Measurements from ENCODE around the gene RIN3. TPM values are rescaled to one million over a fixed set of nuclear protein-coding genes. Genes with fewer than 3 reads are reported as not detected.
A peak's percentile ranks its signal among the peaks of the same experiment; 100 is the strongest.

The RIN3 gene
- total RNA-seq, 1 donor from 2014 or later: 28.0 TPM

DNA sequence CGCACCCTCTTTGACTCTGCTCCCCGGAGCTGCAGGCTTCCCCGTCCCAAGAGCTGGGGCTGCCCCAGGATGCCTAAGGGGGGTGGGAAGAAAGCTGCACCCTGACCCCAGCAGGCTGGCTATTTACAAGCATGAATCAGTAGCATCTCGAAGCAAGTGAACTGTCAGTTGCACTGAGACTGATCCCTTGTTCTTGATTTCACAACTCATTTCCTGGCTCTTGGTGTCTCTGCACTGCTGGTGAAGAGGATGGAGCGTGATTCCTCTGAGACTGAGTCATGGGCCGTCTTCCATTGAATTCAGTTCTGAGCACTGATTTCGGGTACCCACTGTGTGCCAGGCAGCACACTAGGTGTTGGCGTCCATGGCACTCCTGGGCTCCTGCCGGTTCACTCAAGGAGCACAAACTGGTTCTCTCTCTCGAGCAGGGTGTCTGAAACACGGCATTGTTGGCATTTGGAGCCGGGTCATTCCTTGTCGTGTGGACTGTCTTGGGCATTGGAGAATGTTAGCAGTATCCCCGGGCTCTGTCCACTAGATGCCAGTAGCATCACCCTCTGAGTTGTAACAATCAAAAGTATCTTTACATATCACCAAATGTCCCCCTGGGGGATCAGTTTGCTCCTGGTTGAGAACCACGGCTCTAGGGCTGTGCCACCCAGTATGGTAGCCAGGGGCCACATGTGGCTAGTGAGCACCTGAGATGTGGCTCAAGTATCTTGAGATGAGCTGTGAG lies 86.9 kb downstream of the RIN3 start:
- Mint-ChIP-seq H3K4me3 (ENCODE audit: unreplicated experiment) (no peak overlapping the region), H3K27ac (ENCODE audit: unreplicated experiment) (no peak overlapping the region), H3K27me3 (ENCODE audit: low read depth, unreplicated experiment) (peaks cover 2% of the 10 kb centered on the region), H3K4me1 (ENCODE audit: low read depth, unreplicated experiment) (peaks cover 13% of the 10 kb centered on the region), H3K36me3 (ENCODE audit: low read depth, unreplicated experiment) (peaks cover 18% of the 10 kb centered on the region), H3K9me3 (ENCODE audit: unreplicated experiment) (no peaks in the 10 kb centered on the region)
- TF ChIP-seq EZH2 (IDR thresholded peaks at IDR 0.05; ENCODE audit: insufficient read depth, low read length): no peak
- TF ChIP-seq, protein P1, sequence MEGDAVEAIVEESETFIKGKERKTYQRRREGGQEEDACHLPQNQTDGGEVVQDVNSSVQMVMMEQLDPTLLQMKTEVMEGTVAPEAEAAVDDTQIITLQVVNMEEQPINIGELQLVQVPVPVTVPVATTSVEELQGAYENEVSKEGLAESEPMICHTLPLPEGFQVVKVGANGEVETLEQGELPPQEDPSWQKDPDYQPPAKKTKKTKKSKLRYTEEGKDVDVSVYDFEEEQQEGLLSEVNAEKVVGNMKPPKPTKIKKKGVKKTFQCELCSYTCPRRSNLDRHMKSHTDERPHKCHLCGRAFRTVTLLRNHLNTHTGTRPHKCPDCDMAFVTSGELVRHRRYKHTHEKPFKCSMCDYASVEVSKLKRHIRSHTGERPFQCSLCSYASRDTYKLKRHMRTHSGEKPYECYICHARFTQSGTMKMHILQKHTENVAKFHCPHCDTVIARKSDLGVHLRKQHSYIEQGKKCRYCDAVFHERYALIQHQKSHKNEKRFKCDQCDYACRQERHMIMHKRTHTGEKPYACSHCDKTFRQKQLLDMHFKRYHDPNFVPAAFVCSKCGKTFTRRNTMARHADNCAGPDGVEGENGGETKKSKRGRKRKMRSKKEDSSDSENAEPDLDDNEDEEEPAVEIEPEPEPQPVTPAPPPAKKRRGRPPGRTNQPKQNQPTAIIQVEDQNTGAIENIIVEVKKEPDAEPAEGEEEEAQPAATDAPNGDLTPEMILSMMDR (IDR thresholded peaks at IDR 0.05; ENCODE audit: insufficient read depth, low read depth, low read length): no peak
- Histone ChIP-seq H3K4me3 (ENCODE audit: insufficient read depth, low read depth, low read length) (no peak overlapping the region), H3K36me3 (ENCODE audit: insufficient read depth, low read length) (no peaks in the 10 kb centered on the region), H3K4me2 (ENCODE audit: low read length) (peak overlapping the region; percentile 24), H3K4me1 (ENCODE audit: insufficient read depth, low read length) (peaks cover 19% of the 10 kb centered on the region), H3K27me3 (ENCODE audit: insufficient read depth, low read length) (no peaks in the 10 kb centered on the region), H3K9ac (ENCODE audit: low read length) (no peak overlapping the region), H3K9me3 (ENCODE audit: insufficient read depth, low read depth, low read length) (no peaks in the 10 kb centered on the region), H3K79me2 (ENCODE audit: insufficient read depth, low read length) (no peaks in the 10 kb centered on the region), H3K27ac (ENCODE audit: low read depth, low read length) (no peak overlapping the region), H4K20me1 (ENCODE audit: insufficient read depth, low read length) (peaks cover 19% of the 10 kb centered on the region), H2AFZ (ENCODE audit: low read depth, low read length) (no peak overlapping the region)
- DNase-seq (ENCODE audit: low read depth) (peak; percentile 74), FAIRE-seq (no peak)

DNA sequence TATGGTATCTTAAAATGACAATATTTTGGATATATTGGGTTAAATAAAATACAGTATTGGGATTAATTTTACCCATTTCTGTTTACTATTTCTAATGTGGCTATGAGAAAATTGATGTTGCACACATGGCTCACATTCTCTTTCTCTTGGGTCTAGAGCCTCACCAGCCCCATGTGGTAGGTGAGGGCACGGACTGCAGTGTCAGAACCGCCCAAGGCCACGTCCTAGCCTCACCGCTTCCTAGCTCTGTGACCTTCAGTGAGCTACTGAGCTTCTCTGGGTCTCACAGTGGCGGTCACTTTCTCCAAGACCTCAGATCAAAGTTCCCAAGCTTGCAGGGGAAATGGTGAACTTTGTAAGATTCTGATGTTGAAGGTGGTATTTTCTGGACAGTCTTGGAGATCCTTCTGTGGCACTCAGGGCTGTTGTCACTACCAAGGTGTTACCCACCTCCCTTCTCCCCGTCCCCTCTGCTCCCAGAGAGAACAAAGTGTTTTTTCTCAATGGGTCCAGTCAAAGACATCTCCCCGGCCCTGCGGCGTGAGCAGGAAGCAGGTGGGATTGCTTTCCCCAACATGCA lies 87.6 kb downstream of the RIN3 start:
- Mint-ChIP-seq H3K27ac (ENCODE audit: unreplicated experiment) (no peak overlapping the region), H3K4me3 (ENCODE audit: unreplicated experiment) (no peak overlapping the region), H3K27me3 (ENCODE audit: low read depth, unreplicated experiment) (peaks cover 2% of the 10 kb centered on the region), H3K9me3 (ENCODE audit: unreplicated experiment) (no peaks in the 10 kb centered on the region), H3K4me1 (ENCODE audit: low read depth, unreplicated experiment) (peaks cover 12% of the 10 kb centered on the region), H3K36me3 (ENCODE audit: low read depth, unreplicated experiment) (peaks cover 15% of the 10 kb centered on the region)
- peaks cover 19% of the 10 kb centered on the region for H4K20me1 ChIP-seq (ENCODE audit: insufficient read depth, low read length)
- H3K9ac ChIP-seq (ENCODE audit: low read length): no peak overlapping the region
- H2AFZ ChIP-seq (ENCODE audit: low read depth, low read length): no peak overlapping the region
- no peak overlapping the region for H3K4me2 ChIP-seq (ENCODE audit: low read length)
- no peak overlapping the region for H3K4me3 ChIP-seq (ENCODE audit: insufficient read depth, low read depth, low read length)
- TF ChIP-seq EZH2 (IDR thresholded peaks at IDR 0.05; ENCODE audit: insufficient read depth, low read length): no peak
- TF ChIP-seq, protein P1 (IDR thresholded peaks at IDR 0.05; ENCODE audit: insufficient read depth, low read depth, low read length): no peak
- H3K79me2 ChIP-seq (ENCODE audit: insufficient read depth, low read length): no peaks in the 10 kb centered on the region
- H3K27me3 ChIP-seq (ENCODE audit: insufficient read depth, low read length): no peaks in the 10 kb centered on the region
- FAIRE-seq: no peak
- no peak for DNase-seq (ENCODE audit: low read depth)
- H3K4me1 ChIP-seq (ENCODE audit: insufficient read depth, low read length): peaks cover 19% of the 10 kb centered on the region
- no peaks in the 10 kb centered on the region for H3K36me3 ChIP-seq (ENCODE audit: insufficient read depth, low read length)
- no peak overlapping the region for H3K27ac ChIP-seq (ENCODE audit: low read depth, low read length)
- no peaks in the 10 kb centered on the region for H3K9me3 ChIP-seq (ENCODE audit: insufficient read depth, low read depth, low read length)

Measured in astrocyte (in vitro differentiated cells and primary cell).